ENCODE measurements around the gene CREBZF. TPM values are rescaled to one million over a fixed set of nuclear protein-coding genes. Genes with fewer than 3 reads are reported as not detected.

Gene CREBZF, protein sequence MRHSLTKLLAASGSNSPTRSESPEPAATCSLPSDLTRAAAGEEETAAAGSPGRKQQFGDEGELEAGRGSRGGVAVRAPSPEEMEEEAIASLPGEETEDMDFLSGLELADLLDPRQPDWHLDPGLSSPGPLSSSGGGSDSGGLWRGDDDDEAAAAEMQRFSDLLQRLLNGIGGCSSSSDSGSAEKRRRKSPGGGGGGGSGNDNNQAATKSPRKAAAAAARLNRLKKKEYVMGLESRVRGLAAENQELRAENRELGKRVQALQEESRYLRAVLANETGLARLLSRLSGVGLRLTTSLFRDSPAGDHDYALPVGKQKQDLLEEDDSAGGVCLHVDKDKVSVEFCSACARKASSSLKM
- total RNA-seq (2014; rRNA removed; shearing (Covaris generic)): 64.3 and 82.2 TPM in 2 replicates
- 32.3 and 34.8 TPM in 2 replicates for polyA plus RNA-seq (2016; fragmentation: Nextera tagmentation; extraction: Ambion mirVana)
- long read RNA-seq, full-length matches to known transcripts: 5 of 12 reads
- long read RNA-seq, partial matches to known transcripts: 5 of 12 reads
- long read RNA-seq, other reads (novel, unspliced or antisense): 2 of 12 reads

GRCh38 chr11:85664615-85665481 lies at the start of gene CREBZF:
Gene CREBZF, minus strand, starts transcription at chr11:85665129. Its CDS starts 254 bp downstream, at chr11:85664875.
- Histone ChIP-seq H3K27ac (ENCODE audit: low read depth) (peak within 1 kb of the TSS; percentile 92), H4K20me1 (replicated peaks; ENCODE audit: insufficient read depth) (peaks cover 26% of the 10 kb centered on the region), H3K4me1 (ENCODE audit: insufficient read depth) (0 out of 2 replicates have a peak, but pooled peaks cover 3% of the 10 kb centered on the region), H3K27me3 (ENCODE audit: insufficient read depth) (no peaks in the 10 kb centered on the region), H3F3A (replicated peaks; ENCODE audit: low read depth) (no peaks in the 10 kb centered on the region), H2AFZ (peak within 1 kb of the TSS; percentile 14; the same call in 1 of the 2 replicates), H3K4me2 (peak within 1 kb of the TSS; percentile 91), H3K79me2 (replicated peaks; ENCODE audit: insufficient read depth) (peaks cover 49% of the 10 kb centered on the region), H3K9me2 (ENCODE audit: insufficient read depth) (no peaks in the 10 kb centered on the region), H3K36me3 (ENCODE audit: insufficient read depth) (peaks cover 12% of the 10 kb centered on the region; the same call in 1 of the 2 replicates), H3K4me3 (peak within 1 kb of the TSS; percentile 74)
- peaks cover 14% of the 10 kb centered on the region for H3K27me3 Mint-ChIP-seq (ENCODE audit: insufficient read depth, low read depth, poor library complexity)
- H3K9me3 Mint-ChIP-seq: no peaks in the 10 kb centered on the region
- H3K36me3 Mint-ChIP-seq (ENCODE audit: low read depth): peaks cover 40% of the 10 kb centered on the region
- peaks cover 24% of the 10 kb centered on the region for H3K4me1 Mint-ChIP-seq
- peak within 1 kb of the TSS; percentile 99 for H3K27ac Mint-ChIP-seq
- DNase-seq (ENCODE audit: low spot score): peak; percentile 97
- peak within 1 kb of the TSS; percentile 100 for H3K4me3 Mint-ChIP-seq
- TF ChIP-seq ZNF462 (CRISPR knock-in tag; IDR thresholded peaks at IDR 0.05): no peak
- TF ChIP-seq POLR2AphosphoS5 (IDR thresholded peaks at IDR 0.05; ENCODE audit: low read depth): peak; percentile 95
- TF ChIP-seq NANOG (IDR thresholded peaks at IDR 0.05; ENCODE audit: borderline replicate concordance): no peak
- TF ChIP-seq CTCF (conservative IDR thresholded peaks at IDR 0.05; ENCODE audit: low read depth in 2 of 2): no peak; a peak in 1 of 4 replicates
- TF ChIP-seq STAT1 (IDR thresholded peaks at IDR 0.05; ENCODE audit: unreplicated experiment): no peak
- TF ChIP-seq CREB1 (CRISPR knock-in tag; IDR thresholded peaks at IDR 0.05; ENCODE audit: low read depth): peak; percentile 80
- no peak; the same call in 1 of the 2 replicates for TF ChIP-seq ETS1 (IDR thresholded peaks at IDR 0.05)
- no peak for TF ChIP-seq JUNB (IDR thresholded peaks at IDR 0.05; ENCODE audit: unreplicated experiment)
- no peak for TF ChIP-seq ZNF114 (CRISPR knock-in tag; IDR thresholded peaks at IDR 0.05)
- ATAC-seq: peak; percentile 92

Measured in GM23338 (cell line).